Chondrocyte (in vitro differentiated cells): Measurements from ENCODE around the gene LPP. TPM values are rescaled to one million over a fixed set of nuclear protein-coding genes. Genes with fewer than 3 reads are reported as not detected.

Experiments
- DNase-seq: peaks from one replicate; pipeline ENCODE4 v3.0.0; 2021; ENCODE audit warnings: mixed read lengths, low spot score
- H3K27ac Mint-ChIP-seq: one replicate; pipeline ENCODE4 v1.8.0; 2021; ENCODE audit warnings: mild to moderate bottlenecking, moderate library complexity, mixed read lengths; ENCODE audit not compliant: unreplicated experiment
- H3K27me3 Mint-ChIP-seq: 2 replicates; pipeline ENCODE4 v1.8.0; 2021; ENCODE audit warnings: low read depth, mixed read lengths
- H3K36me3 Mint-ChIP-seq: 2 replicates; pipeline ENCODE4 v1.8.0; 2021; ENCODE audit warnings: low read depth, mixed read lengths
- H3K4me1 Mint-ChIP-seq: 2 replicates; pipeline ENCODE4 v1.8.0; 2021; ENCODE audit warnings: low read depth, mild to moderate bottlenecking, mixed read lengths
- H3K4me3 Mint-ChIP-seq: one replicate; pipeline ENCODE4 v1.8.0; 2021; ENCODE audit warnings: mild to moderate bottlenecking, moderate library complexity, mixed read lengths; ENCODE audit not compliant: unreplicated experiment
- H3K9me3 Mint-ChIP-seq: 2 replicates; pipeline ENCODE4 v1.8.0; 2021; ENCODE audit warnings: low read depth, mixed read lengths
- CTCF ChIP-seq: fragments of 200-600 bp; sonication (generic); IDR thresholded peaks from 2 replicates; pipeline ENCODE4 v1.5.0; 2021; ENCODE audit warnings: antibody characterized with exemption, mild to moderate bottlenecking, moderate library complexity
- total RNA-seq: library from RNA; stranded (reverse); gene quantifications from 3 replicates; pipeline ENCODE4 v1.2.1, GENCODE V29; 2021

LPP gene
- total RNA-seq, 1 donor from 2014 or later: 295 TPM

GRCh38 chr3:188680605-188681004, 526.6 kb downstream of the LPP start:
- H3K9me3 Mint-ChIP-seq: no peaks in the 10 kb centered on the region
- no peak overlapping the region for H3K4me3 Mint-ChIP-seq
- H3K27ac Mint-ChIP-seq: peak overlapping the region; percentile 91
- H3K4me1 Mint-ChIP-seq: peaks cover 67% of the 10 kb centered on the region
- DNase-seq: no peak
- H3K27me3 Mint-ChIP-seq: no peaks in the 10 kb centered on the region
- no peak for TF ChIP-seq CTCF
- no peaks in the 10 kb centered on the region for H3K36me3 Mint-ChIP-seq

- Mint-ChIP-seq H3K4me3 (no peak overlapping the region), H3K9me3 (no peaks in the 10 kb centered on the region), H3K4me1 (peaks cover 70% of the 10 kb centered on the region), H3K36me3 (no peaks in the 10 kb centered on the region), H3K27me3 (no peaks in the 10 kb centered on the region), H3K27ac (peak overlapping the region; percentile 75)
- no peak for TF ChIP-seq CTCF
- no peak for DNase-seq
Measured at GRCh38 chr3:188682316-188682715, 528.4 kb downstream of the LPP start.

- Mint-ChIP-seq H3K4me1 (peaks cover 78% of the 10 kb centered on the region), H3K27me3 (no peaks in the 10 kb centered on the region), H3K9me3 (no peaks in the 10 kb centered on the region), H3K4me3 (no peak overlapping the region), H3K27ac (peak overlapping the region; percentile 75), H3K36me3 (no peaks in the 10 kb centered on the region)
- DNase-seq: no peak
- no peak for TF ChIP-seq CTCF
Measured at GRCh38 chr3:188683032-188683521, 529.1 kb downstream of the LPP start.

GRCh38 chr3:188684276-188684675, 530.3 kb downstream of the LPP start:
- no peak overlapping the region for H3K4me3 Mint-ChIP-seq
- H3K27me3 Mint-ChIP-seq: no peaks in the 10 kb centered on the region
- DNase-seq: no peak
- no peak for TF ChIP-seq CTCF
- H3K36me3 Mint-ChIP-seq: no peaks in the 10 kb centered on the region
- H3K9me3 Mint-ChIP-seq: peaks cover 5% of the 10 kb centered on the region
- peaks cover 83% of the 10 kb centered on the region for H3K4me1 Mint-ChIP-seq
- peak overlapping the region; percentile 63 for H3K27ac Mint-ChIP-seq

- peaks cover 77% of the 10 kb centered on the region for H3K4me1 Mint-ChIP-seq
- H3K27me3 Mint-ChIP-seq: no peaks in the 10 kb centered on the region
- peaks cover 5% of the 10 kb centered on the region for H3K9me3 Mint-ChIP-seq
- no peak for DNase-seq
- H3K4me3 Mint-ChIP-seq: no peak overlapping the region
- H3K27ac Mint-ChIP-seq: no peak overlapping the region
- no peaks in the 10 kb centered on the region for H3K36me3 Mint-ChIP-seq
- TF ChIP-seq CTCF: no peak
Measured at GRCh38 chr3:188685789-188686188, 531.8 kb downstream of the LPP start.
